HG03159 (cell line): ENCODE measurements around the gene KCTD19.

Experiments
- ATAC-seq: cut with Tn5 transposase; IDR thresholded peaks from one replicate; pipeline ENCODE4 v1.9.1; 2021; ENCODE audit warnings: mild to moderate bottlenecking, moderate library complexity; ENCODE audit not compliant: unreplicated experiment

Gene KCTD19

GRCh38 chr16:67245186-67245585 is 81.4 kb downstream of the KCTD19 start:
- ATAC-seq, result no peak

- peak; percentile 57 for ATAC-seq
Observed at GRCh38 chr16:67244387-67245185, 82.0 kb downstream of the KCTD19 start.

GRCh38 chr16:67243481-67243880 is 83.1 kb downstream of the KCTD19 start:
- ATAC-seq, result no peak

- ATAC-seq, result no peak
Observed at GRCh38 chr16:67242138-67242730, 84.3 kb downstream of the KCTD19 start.

- ATAC-seq, result no peak
Observed at GRCh38 chr16:67241008-67241900, 85.3 kb downstream of the KCTD19 start.

- ATAC-seq, result no peak
Observed at GRCh38 chr16:67240506-67240905, 86.0 kb downstream of the KCTD19 start.
